ENCODE data around the gene POLRMT.

DNA sequence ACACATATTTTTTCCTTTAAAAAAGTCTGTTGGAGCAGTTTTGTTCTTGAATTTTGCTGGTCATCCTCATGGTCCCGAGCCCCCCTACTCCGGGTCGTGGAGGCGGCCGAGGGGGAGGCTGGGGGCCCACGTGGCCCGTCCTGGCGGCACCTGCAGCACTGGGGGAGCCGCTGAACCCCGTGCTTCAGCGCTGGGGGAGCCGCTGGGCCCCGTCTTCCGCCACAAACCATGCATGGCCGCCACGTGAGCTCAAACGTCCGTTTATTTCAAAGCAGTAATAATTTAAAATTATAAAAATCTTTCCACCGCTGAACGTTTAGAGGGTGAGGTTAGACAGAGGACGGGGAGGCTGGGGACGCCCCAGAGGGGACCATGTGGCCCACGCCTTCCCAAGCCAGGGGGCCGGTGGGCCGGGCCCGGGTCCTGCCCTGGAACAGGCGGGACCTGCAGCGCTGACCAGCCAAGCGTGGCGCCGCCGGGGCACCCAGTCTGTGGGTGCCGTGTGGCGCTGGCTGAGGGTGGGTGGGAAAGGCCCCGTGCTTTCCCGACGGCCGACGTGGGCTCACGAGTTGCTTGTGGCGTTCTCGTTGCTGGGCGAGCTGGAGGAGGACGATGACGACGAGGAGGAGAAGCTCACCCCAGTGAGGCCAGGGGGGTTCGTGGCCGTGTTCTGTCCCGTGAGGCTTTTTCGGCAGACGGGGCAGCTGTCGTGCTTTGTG, 14.4 kb upstream of the POLRMT start:
- no peak for TF ChIP-seq POLR2A (IDR thresholded peaks at IDR 0.05)
- TF ChIP-seq, protein P1, sequence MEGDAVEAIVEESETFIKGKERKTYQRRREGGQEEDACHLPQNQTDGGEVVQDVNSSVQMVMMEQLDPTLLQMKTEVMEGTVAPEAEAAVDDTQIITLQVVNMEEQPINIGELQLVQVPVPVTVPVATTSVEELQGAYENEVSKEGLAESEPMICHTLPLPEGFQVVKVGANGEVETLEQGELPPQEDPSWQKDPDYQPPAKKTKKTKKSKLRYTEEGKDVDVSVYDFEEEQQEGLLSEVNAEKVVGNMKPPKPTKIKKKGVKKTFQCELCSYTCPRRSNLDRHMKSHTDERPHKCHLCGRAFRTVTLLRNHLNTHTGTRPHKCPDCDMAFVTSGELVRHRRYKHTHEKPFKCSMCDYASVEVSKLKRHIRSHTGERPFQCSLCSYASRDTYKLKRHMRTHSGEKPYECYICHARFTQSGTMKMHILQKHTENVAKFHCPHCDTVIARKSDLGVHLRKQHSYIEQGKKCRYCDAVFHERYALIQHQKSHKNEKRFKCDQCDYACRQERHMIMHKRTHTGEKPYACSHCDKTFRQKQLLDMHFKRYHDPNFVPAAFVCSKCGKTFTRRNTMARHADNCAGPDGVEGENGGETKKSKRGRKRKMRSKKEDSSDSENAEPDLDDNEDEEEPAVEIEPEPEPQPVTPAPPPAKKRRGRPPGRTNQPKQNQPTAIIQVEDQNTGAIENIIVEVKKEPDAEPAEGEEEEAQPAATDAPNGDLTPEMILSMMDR (IDR thresholded peaks at IDR 0.05) = no peak
- no peak for TF ChIP-seq EP300 (IDR thresholded peaks at IDR 0.05)
